ENCODE data around the gene TUFT1. TPM values are rescaled to one million over a fixed set of nuclear protein-coding genes. Genes with fewer than 3 reads are reported as not detected.

Gene TUFT1
- total RNA-seq, 2 experiments from 2014 or later: 0.06 to 0.13 TPM

DNA sequence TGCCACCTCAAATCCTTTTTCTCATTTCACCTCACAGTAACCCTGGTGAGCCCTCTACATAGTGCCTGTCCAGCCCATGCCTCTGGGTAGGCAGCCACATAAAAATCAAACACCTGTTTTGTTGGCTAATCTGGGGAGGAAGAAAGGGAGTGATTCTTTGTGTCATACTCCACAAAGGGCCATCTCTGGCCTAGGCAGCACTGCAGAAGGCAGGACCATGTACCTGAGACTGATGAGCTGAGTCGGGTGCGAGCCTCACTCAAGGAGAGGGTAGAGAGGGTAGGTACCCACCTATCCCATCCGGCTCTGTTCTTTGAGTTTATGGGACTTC is 7.8 kb downstream of the TUFT1 start:
- no peak overlapping the region for H3K4me2 ChIP-seq (ENCODE audit: low read length)
- no peak overlapping the region for H2AFZ ChIP-seq (ENCODE audit: low read length)
- ChIA-PET POLR2A (interaction anchor here (0.7 kb wide), 1 partner anchor 38 kb away, joined by 4 read pairs; no protein-coding TSS in a partner anchor), CTCF (ENCODE audit: unreplicated experiment) (no interaction called here)
- no peaks in the 10 kb centered on the region for H4K20me1 ChIP-seq (ENCODE audit: insufficient read depth, low read length)
- H3K4me3 ChIP-seq (ENCODE audit: low read depth, low read length, poor library complexity, severe bottlenecking): no peak overlapping the region
- no peaks in the 10 kb centered on the region for H3K36me3 ChIP-seq (ENCODE audit: insufficient read depth, low read length)
- no peak for DNase-seq (ENCODE audit: low spot score)
- TF ChIP-seq EZH2phosphoT487 (IDR thresholded peaks at IDR 0.05; ENCODE audit: borderline replicate concordance, low read depth, low read length) (no peak), CTCF (conservative IDR thresholded peaks at IDR 0.05; ENCODE audit: low read length) (no peak)
- no peaks in the 10 kb centered on the region for H3K9me3 ChIP-seq (ENCODE audit: low read length)
- H3K9me2 ChIP-seq (ENCODE audit: insufficient read depth, low read length): no peaks in the 10 kb centered on the region
- H3K27ac ChIP-seq (ENCODE audit: low read depth, low read length, poor library complexity, severe bottlenecking): no peak overlapping the region
- H3K79me2 ChIP-seq (ENCODE audit: insufficient read depth, low read depth, low read length): no peaks in the 10 kb centered on the region
- intact Hi-C loops (cut with micrococcal nuclease; ENCODE audit: unreplicated experiment): no loop called here
- BruUV-seq (replicated peaks): no TSS peak
- no peaks in the 10 kb centered on the region for H3K4me1 ChIP-seq (ENCODE audit: insufficient read depth, low read length, poor library complexity, severe bottlenecking)

DNA sequence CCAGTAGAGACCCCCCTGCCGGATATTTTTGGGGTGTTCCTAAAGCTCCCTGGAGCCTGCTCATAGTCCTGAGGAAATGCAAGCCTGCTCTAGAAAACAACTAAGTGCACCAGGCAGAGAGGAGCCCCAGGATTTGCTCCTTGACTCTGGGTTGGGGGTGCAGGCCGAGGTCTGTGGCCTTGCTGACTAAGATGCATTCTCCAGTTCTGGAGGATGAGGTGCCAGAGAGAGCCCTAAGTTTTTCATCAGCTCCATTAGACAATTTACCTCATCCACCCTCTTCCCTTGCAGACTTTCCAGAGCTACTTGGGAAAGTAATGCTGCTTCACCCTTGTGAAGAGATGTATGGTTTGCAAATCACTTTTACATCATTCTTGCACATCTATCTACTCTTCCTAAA is 9.1 kb downstream of the TUFT1 start:
- Histone ChIP-seq H3K27ac (ENCODE audit: low read depth, low read length, poor library complexity, severe bottlenecking) (no peak overlapping the region), H2AFZ (ENCODE audit: low read length) (no peak overlapping the region), H3K4me1 (ENCODE audit: insufficient read depth, low read length, poor library complexity, severe bottlenecking) (no peaks in the 10 kb centered on the region), H3K4me2 (ENCODE audit: low read length) (no peak overlapping the region), H4K20me1 (ENCODE audit: insufficient read depth, low read length) (no peaks in the 10 kb centered on the region), H3K79me2 (ENCODE audit: insufficient read depth, low read depth, low read length) (no peaks in the 10 kb centered on the region), H3K36me3 (ENCODE audit: insufficient read depth, low read length) (no peaks in the 10 kb centered on the region), H3K9me3 (ENCODE audit: low read length) (no peaks in the 10 kb centered on the region), H3K4me3 (ENCODE audit: low read depth, low read length, poor library complexity, severe bottlenecking) (no peak overlapping the region), H3K9me2 (ENCODE audit: insufficient read depth, low read length) (no peaks in the 10 kb centered on the region)
- no peak for DNase-seq (ENCODE audit: low spot score)
- BruUV-seq (replicated peaks): no TSS peak
- TF ChIP-seq EZH2phosphoT487 (IDR thresholded peaks at IDR 0.05; ENCODE audit: borderline replicate concordance, low read depth, low read length) (no peak), CTCF (conservative IDR thresholded peaks at IDR 0.05; ENCODE audit: low read length) (no peak)
- ChIA-PET CTCF (ENCODE audit: unreplicated experiment) (no interaction called here), POLR2A (no interaction called here)
- intact Hi-C loops (cut with micrococcal nuclease; ENCODE audit: unreplicated experiment): no loop called here

- intact Hi-C loops (cut with micrococcal nuclease; ENCODE audit: unreplicated experiment): no loop called here
- no peaks in the 10 kb centered on the region for H3K9me3 ChIP-seq (ENCODE audit: low read length)
- H3K4me2 ChIP-seq (ENCODE audit: low read length): no peak overlapping the region
- H3K36me3 ChIP-seq (ENCODE audit: insufficient read depth, low read length): no peaks in the 10 kb centered on the region
- no peaks in the 10 kb centered on the region for H4K20me1 ChIP-seq (ENCODE audit: insufficient read depth, low read length)
- H3K27ac ChIP-seq (ENCODE audit: low read depth, low read length, poor library complexity, severe bottlenecking): no peak overlapping the region
- no peak for DNase-seq (ENCODE audit: low spot score)
- no peak overlapping the region for H3K4me3 ChIP-seq (ENCODE audit: low read depth, low read length, poor library complexity, severe bottlenecking)
- CTCF ChIA-PET (ENCODE audit: unreplicated experiment): no interaction called here
- POLR2A ChIA-PET: interaction anchor here (0.7 kb wide), 1 partner anchor 11 kb away, joined by 3 read pairs; no protein-coding TSS in a partner anchor
- no peak overlapping the region for H2AFZ ChIP-seq (ENCODE audit: low read length)
- BruUV-seq (replicated peaks): no TSS peak
- H3K79me2 ChIP-seq (ENCODE audit: insufficient read depth, low read depth, low read length): no peaks in the 10 kb centered on the region
- no peaks in the 10 kb centered on the region for H3K4me1 ChIP-seq (ENCODE audit: insufficient read depth, low read length, poor library complexity, severe bottlenecking)
- H3K9me2 ChIP-seq (ENCODE audit: insufficient read depth, low read length): no peaks in the 10 kb centered on the region
- TF ChIP-seq EZH2phosphoT487 (IDR thresholded peaks at IDR 0.05; ENCODE audit: borderline replicate concordance, low read depth, low read length): no peak
- no peak for TF ChIP-seq CTCF (conservative IDR thresholded peaks at IDR 0.05; ENCODE audit: low read length)
Observed at GRCh38 chr1:151553659-151554058, 13.6 kb downstream of the TUFT1 start.
